ENCODE data around the gene SLC27A1. TPM values are rescaled to one million over a fixed set of nuclear protein-coding genes. Genes with fewer than 3 reads are reported as not detected.

Gene SLC27A1
- total RNA-seq, 4 donors from 2014 or later = 30.6 to 58.2 (median 43.6) TPM

DNA sequence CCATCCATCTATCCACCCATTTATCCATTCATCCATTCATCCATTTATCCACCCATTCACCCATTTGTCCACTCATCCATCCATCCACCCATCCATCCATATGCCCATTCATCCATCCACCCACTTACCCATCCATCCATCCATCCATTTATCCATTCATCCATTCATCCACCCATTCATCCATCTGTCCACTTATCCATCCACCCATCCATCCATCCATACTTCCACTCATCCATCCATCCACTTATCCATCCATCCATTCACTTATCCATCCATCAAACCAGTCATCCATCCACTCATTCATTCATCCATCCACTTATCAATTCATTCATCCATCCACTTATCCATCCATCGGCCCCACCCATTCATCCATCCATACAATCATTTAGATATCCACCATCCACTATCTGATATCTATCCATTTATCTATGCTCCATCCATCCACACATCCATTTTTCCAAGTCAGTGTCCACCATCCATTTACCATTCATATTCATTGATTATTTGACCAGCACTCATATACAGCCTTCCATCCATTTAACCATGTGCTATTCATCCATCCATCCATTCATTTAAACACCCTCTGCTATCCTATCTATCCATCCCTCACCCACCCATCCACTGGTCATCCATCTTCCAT lies 24.7 kb upstream of the SLC27A1 start:
- intact Hi-C loops (cut with DNase I; ENCODE audit: low total_unique reads) = no loop called here
- H3K4me3 ChIP-seq (ENCODE audit: low read depth, poor library complexity, severe bottlenecking) = no peak overlapping the region
- 90 to 98% methylated on average over 1 of the region's 1 CpG for WGBS, 2 donors
- TF ChIP-seq, protein P1, sequence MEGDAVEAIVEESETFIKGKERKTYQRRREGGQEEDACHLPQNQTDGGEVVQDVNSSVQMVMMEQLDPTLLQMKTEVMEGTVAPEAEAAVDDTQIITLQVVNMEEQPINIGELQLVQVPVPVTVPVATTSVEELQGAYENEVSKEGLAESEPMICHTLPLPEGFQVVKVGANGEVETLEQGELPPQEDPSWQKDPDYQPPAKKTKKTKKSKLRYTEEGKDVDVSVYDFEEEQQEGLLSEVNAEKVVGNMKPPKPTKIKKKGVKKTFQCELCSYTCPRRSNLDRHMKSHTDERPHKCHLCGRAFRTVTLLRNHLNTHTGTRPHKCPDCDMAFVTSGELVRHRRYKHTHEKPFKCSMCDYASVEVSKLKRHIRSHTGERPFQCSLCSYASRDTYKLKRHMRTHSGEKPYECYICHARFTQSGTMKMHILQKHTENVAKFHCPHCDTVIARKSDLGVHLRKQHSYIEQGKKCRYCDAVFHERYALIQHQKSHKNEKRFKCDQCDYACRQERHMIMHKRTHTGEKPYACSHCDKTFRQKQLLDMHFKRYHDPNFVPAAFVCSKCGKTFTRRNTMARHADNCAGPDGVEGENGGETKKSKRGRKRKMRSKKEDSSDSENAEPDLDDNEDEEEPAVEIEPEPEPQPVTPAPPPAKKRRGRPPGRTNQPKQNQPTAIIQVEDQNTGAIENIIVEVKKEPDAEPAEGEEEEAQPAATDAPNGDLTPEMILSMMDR (IDR thresholded peaks at IDR 0.05) = no peak
- TF ChIP-seq POLR2A (IDR thresholded peaks at IDR 0.05) = no peak
- no peak for DNase-seq (ENCODE audit: low spot score in 2 of 2)

DNA sequence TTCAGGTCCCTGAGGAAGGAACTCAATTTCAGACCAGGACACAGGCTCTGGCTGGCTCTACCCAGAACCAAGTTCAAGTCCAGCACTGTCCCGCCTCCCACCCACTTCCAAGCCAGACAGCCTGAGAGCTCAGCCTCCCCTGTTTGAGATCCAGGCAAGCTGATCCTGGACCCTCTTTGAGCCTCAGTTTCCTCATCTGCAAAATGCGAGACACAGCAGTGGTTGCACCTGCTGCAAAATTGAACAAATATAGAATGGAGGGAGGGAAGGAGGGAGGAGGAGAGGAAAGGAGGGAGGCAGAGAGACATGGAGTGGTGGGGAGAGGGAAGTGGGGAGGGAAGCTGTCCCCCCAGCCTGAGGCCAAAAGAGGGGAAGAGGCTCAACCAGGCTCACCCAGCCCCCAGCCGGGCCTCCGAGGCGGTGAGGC lies 22.6 kb upstream of the SLC27A1 start:
- no peak overlapping the region for H3K4me3 ChIP-seq (ENCODE audit: low read depth, poor library complexity, severe bottlenecking)
- no peak for DNase-seq (ENCODE audit: low spot score in 2 of 2)
- TF ChIP-seq, protein P1 (IDR thresholded peaks at IDR 0.05) = no peak
- no peak for TF ChIP-seq POLR2A (IDR thresholded peaks at IDR 0.05)
- WGBS, 2 donors = 37 to 54% methylated on average over 5 of the region's 5 CpGs
- intact Hi-C loops (cut with DNase I; ENCODE audit: low total_unique reads) = no loop called here

DNA sequence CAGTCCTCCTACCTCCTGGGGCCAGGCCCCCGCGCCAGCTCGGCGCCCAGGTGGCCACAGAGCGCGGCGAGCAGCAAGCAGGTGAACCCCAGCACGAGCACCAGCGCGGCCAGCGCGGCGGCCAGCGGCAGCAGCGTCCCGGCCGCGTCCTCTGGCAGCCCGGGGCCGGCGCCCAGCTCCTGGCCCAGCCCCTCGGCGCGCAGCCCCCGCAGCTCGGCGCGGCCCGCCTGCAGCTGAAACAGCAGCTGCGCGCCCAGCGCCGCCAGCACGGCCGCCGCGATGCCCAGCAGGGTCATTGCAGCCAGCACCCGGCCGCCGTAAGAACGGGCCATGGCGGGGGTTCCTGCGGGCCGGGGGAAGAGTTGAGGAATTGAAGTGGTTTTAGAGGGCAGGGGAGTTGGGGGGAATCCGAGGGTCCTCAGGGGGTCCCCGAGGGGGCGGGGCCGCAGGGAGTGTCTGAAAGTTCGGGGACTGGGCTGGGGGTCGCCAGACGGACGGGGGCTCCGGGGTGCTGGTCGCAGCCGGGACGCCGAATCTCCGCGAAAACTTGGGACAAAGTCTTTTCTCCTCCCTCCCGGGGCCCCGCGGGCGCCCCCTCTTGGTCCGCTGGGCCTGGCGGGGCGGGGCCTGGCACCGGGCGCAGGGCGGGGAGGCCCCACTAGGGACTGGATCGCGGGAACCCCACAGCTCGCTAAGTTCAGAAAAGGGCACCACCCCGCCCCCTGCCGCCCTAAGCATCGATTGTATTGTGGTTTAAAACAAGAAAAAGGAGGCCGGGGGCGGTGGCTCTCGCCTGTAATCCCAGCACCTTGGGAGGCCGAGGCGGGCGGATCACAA lies 22.0 kb upstream of the SLC27A1 start, which contains the start of gene TMEM221:
TMEM221 (minus strand) TSS at position 538 of the 837 bp plus-strand sequence; CDS start at position 332, 206 bp downstream.
- DNase-seq (ENCODE audit: low spot score in 2 of 2) = peak in 1 of 2 donors; percentile 92

DNA sequence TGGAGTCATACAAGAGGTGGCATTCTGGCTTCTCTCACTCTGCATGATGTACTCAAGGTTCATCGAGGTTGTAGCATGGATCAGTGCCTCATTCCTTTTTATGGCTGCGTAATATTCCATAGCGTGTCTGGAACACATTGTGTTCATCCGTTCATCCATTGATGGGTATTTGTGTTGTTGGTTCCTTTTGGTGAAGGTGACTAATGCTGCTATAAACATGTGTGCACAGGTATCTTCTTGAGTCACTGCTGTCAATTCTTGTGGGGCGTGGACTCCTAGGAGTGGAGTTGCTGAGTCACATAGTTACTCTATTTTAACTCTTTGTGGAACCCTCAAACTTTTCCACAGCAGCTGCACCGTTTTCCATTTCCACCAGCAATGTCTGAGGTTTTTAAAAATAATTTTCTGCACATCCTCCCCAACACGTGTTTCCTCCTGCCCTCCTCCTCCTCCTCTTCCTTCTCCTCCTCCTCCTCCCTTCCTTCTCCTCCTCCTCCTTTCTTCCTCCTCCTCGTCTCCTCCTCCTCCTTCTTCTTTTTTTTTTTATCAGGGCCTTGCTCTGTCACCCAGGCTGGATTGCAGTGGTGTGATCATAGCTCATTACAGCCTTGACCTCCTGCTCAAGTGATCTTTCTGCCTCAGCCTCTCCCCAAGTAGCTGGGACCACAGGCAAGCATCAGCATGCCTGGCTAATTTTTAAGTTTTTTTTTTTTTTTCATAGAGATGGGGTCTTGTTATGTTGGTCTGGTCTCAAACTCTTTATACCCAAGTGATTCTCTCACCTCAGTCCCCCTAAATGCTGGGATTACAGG lies 19.9 kb upstream of the SLC27A1 start:
- intact Hi-C loops (cut with DNase I; ENCODE audit: low total_unique reads) = no loop called here
- no peak for DNase-seq (ENCODE audit: low spot score in 2 of 2)
- 35 to 41% methylated on average over 8 of the region's 8 CpGs for WGBS, 2 donors
- TF ChIP-seq, protein P1 (IDR thresholded peaks at IDR 0.05) = no peak
- no peak for TF ChIP-seq POLR2A (IDR thresholded peaks at IDR 0.05)
- H3K4me3 ChIP-seq (ENCODE audit: low read depth, poor library complexity, severe bottlenecking) = no peak overlapping the region

More for the DNA sequence above, 22.0 kb upstream of the SLC27A1 start, which contains the start of gene TMEM221:
- TF ChIP-seq, protein P1 (IDR thresholded peaks at IDR 0.05) = no peak
- TF ChIP-seq POLR2A (IDR thresholded peaks at IDR 0.05) = no peak
- WGBS, 2 donors = 4 to 6% methylated on average over 38 to 53 of the region's 81 CpGs
- H3K4me3 ChIP-seq (ENCODE audit: low read depth, poor library complexity, severe bottlenecking) = no peak within 1 kb of the TSS
- intact Hi-C loops (cut with DNase I; ENCODE audit: low total_unique reads) = no loop called here

DNA sequence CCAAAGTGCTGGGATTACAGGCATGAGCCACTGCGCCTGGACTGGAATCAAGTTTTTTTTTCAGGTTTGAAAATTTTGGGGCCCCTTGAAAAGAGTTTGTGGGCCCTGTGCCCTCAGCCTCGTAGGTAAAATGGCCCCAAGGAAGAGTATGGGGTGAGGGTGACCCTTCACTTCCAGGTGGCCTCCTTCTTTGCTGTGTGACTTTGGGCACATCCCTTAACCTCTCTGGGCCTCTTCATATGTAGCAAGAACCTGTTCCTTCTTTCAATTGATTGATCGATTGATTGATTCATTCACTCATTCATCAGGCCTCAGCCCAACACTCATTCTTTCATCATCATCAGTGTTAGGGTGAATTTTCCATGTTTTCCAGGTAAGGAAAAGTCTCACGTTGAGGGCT lies 18.5 kb upstream of the SLC27A1 start:
- DNase-seq (ENCODE audit: low spot score in 2 of 2) = no peak
- TF ChIP-seq, protein P1 (IDR thresholded peaks at IDR 0.05) = no peak
- no peak for TF ChIP-seq POLR2A (IDR thresholded peaks at IDR 0.05)
- intact Hi-C loops (cut with DNase I; ENCODE audit: low total_unique reads) = no loop called here
- no peak overlapping the region for H3K4me3 ChIP-seq (ENCODE audit: low read depth, poor library complexity, severe bottlenecking)
- 82 to 89% methylated on average over 4 of the region's 4 CpGs for WGBS, 2 donors

Measured in lower leg skin (tissue), 4 donors.